Heart right ventricle (tissue), 16 donors: Measurements from ENCODE around the gene SECISBP2. TPM values are rescaled to one million over a fixed set of nuclear protein-coding genes. Genes with fewer than 3 reads are reported as not detected.
"Not testable (repeated sequence)": the region's sequence is repeated elsewhere in the genome, so short reads cannot be mapped to it uniquely, and the experiment has no call there.

ENCODE experiments used
- ATAC-seq, 8 donors: fragments of 200-7000 bp; cut with Tn5 transposase; one replicate each; pipeline ENCODE4 v1.9.1; 2020; ENCODE audit warnings: mild to moderate bottlenecking in 8 of 8, moderate library complexity in 8 of 8, moderate number of reproducible peaks in 1 of 8
- DNase-seq, 2 donors: peaks; one replicate each; pipeline ENCODE4 v3.0.0-alpha.2; 2020
- H3K27ac ChIP-seq, 10 donors: fragments of 200-600 bp; sonication (generic) in 2 of 10; one replicate each; pipeline versions ENCODE4 v1.5.0 to v1.8.0; 2020 to 2022; ENCODE audit warnings: mild to moderate bottlenecking in 3 of 10
- H3K27me3 ChIP-seq, 7 donors: fragments of 200-600 bp; one replicate each; pipeline ENCODE4 v1.8.0; 2021 to 2022; ENCODE audit warnings: mild to moderate bottlenecking in 2 of 7
- H3K36me3 ChIP-seq, 9 donors: fragments of 200-600 bp; sonication (generic) in 1 of 9; one replicate each; pipeline versions ENCODE4 v1.5.0 to v1.8.0; 2020 to 2022; ENCODE audit warnings: mild to moderate bottlenecking in 2 of 9
- H3K4me1 ChIP-seq, 9 donors: fragments of 200-600 bp; sonication (generic) in 1 of 9; one replicate each; pipeline versions ENCODE4 v1.5.0 to v1.8.0; 2020 to 2022; ENCODE audit warnings: mild to moderate bottlenecking in 4 of 9
- H3K4me3 ChIP-seq, 10 donors: fragments of 200-600 bp; sonication (generic) in 2 of 10; one replicate each; pipeline versions ENCODE4 v1.5.0 to v1.8.0; 2020 to 2022; ENCODE audit warnings: mild to moderate bottlenecking in 7 of 10, moderate library complexity in 2 of 10
- H3K9me3 ChIP-seq, 11 donors: fragments of 200-600 bp in 10 of 11; sonication (generic) in 2 of 11; one replicate each; pipeline versions ENCODE4 v1.5.0 to v1.8.0; 2013 to 2022; ENCODE audit warnings: mild to moderate bottlenecking in 2 of 11, control low read depth in 1 of 11, moderate library complexity in 1 of 11
- CTCF ChIP-seq, 9 donors: fragments of 200-600 bp; sonication (generic) in 2 of 9; IDR thresholded peaks; one replicate each; pipeline versions ENCODE4 v1.5.0 to v1.8.0; 2021 to 2022; ENCODE audit warnings: antibody characterized with exemption in 9 of 9, mild to moderate bottlenecking in 5 of 9, moderate library complexity in 1 of 9
- WGBS, 2 donors: extraction: QIAGEN DNeasy Blood & Tissue Kit; methylation state at CpG; one replicate each; pipeline ENCODE4 v1.1.7; 2013; ENCODE audit warnings: inconsistent platforms in 1 of 2; 5-methylcytosine and 5-hydroxymethylcytosine counted together
- intact Hi-C, 10 donors: fragments of 100-400 bp; cut with DNase I; formaldehyde crosslinking; loops; one replicate each; pipeline versions ENCODE4 v1.11.1 to v1.14.2; 2022
- polyA plus RNA-seq, 2 donors: library from polyadenylated mRNA; stranded (reverse); fragments of 200-250 nt; gene quantifications; one replicate each; pipeline ENCODE4 v1.2.3, GENCODE V29; 2013
- total RNA-seq, 10 donors: library from RNA; stranded (reverse); fragmentation: NEBNext Ultra II Directional in 3 of 10; extraction: Animal tissue kit (Norgen Biotek cat#: 25700) in 3 of 10; gene quantifications; one replicate each; pipeline versions ENCODE4 v1.2.1 to v1.2.4, GENCODE V29; 2021 to 2023
- donor health status: Arrhythmogenic right ventricular cardiomyopathy.
- donor health status: ischemic (EF 13 %, LVEDD 7.1; RV severe dilation, severe dysfunction).
- donor health status: healthy with polysubstance abuse.
- donor health status: DM: no; HTN: yes; CAD: no.
- donor health status: DM: no; HTN: no; CAD: no.
- donor health status: ischemic (EF 25% LVEDD 6.9; RV normal size, moderate dysfunction).
- donor health status: ischemic (EF 25% LVEDD 5.7; RV mildly dilated, moderate dysfunction).
- donor health status: healthy.
- donor health status: DM: yes; HTN: yes; CAD: no.
- donor health status: Ischemic cardiomyopathy.
- donor health status: ischemic (EF 35%, LVEDD 5.7; RV mildly dilated, moderate dysfunction).
- donor health status: nonischemic (EF 11% LVEDD 7.7; RV severe dilation, severe dysfunction).
- donor health status: DM: yes; HTN: yes; CAD: no.
- donor health status: PGD.
- donor health status: ischemic (EF 29% LVEDD 5.4; RV normal size, mild dysfunction).
- donor health status: nonischemic (EF 23%, LVEDD 6.1; RV moderate dilation, normal function).

The SECISBP2 gene
- total and polyA plus RNA-seq, 12 donors = 13.9 to 20.1 (median 17.0) TPM

GRCh38 chr9:89370593-89370992, 52.3 kb downstream of the SECISBP2 start:
- DNase-seq = no peak

GRCh38 chr9:89371791-89372190, 53.5 kb downstream of the SECISBP2 start:
- intact Hi-C loops = not testable (repeated sequence)

More at GRCh38 chr9:89370593-89370992, 52.3 kb downstream of the SECISBP2 start:
- Histone ChIP-seq H3K9me3 (no peaks in the 10 kb centered on the region), H3K27ac (no peak overlapping the region), H3K36me3 (no peaks in the 10 kb centered on the region), H3K4me1 (peaks cover 0 to 8% (median 0%) of the 10 kb centered on the region in 9 donors), H3K27me3 (no peaks in the 10 kb centered on the region), H3K4me3 (no peak overlapping the region)
- WGBS, 2 donors = 98% methylated on average over 6 of the region's 6 CpGs
- ATAC-seq = no peak
- intact Hi-C loops = no loop called here
- no peak for TF ChIP-seq CTCF (IDR thresholded peaks at IDR 0.05)

GRCh38 chr9:89372230-89372816, 54.0 kb downstream of the SECISBP2 start:
- Histone ChIP-seq H3K27me3 (no peaks in the 10 kb centered on the region), H3K4me3 (no peak overlapping the region), H3K9me3 (no peaks in the 10 kb centered on the region), H3K4me1 (peaks cover 0 to 13% (median 0%) of the 10 kb centered on the region in 9 donors), H3K27ac (no peak overlapping the region), H3K36me3 (peaks cover 0 to 11% (median 0%) of the 10 kb centered on the region in 9 donors)
- ATAC-seq = peak in 1 of 8 donors; percentile 15
- no peak for DNase-seq
- no peak for TF ChIP-seq CTCF (IDR thresholded peaks at IDR 0.05)
- 84 to 87% methylated on average over 13 to 14 of the region's 14 CpGs for WGBS, 2 donors
- intact Hi-C loops = no loop called here

More at GRCh38 chr9:89371791-89372190, 53.5 kb downstream of the SECISBP2 start:
- not testable (repeated sequence) for H3K27ac ChIP-seq, H3K36me3 ChIP-seq, DNase-seq, H3K27me3 ChIP-seq, H3K4me3 ChIP-seq, H3K9me3 ChIP-seq
- ATAC-seq = peak in 1 of 8 donors; percentile 47
- WGBS, 2 donors = 97% methylated on average over 4 to 5 of the region's 5 CpGs
- peaks cover 0 to 13% (median 0%) of the 10 kb centered on the region in 9 donors for H3K4me1 ChIP-seq

- H3K36me3 ChIP-seq = peaks cover 0 to 16% (median 0%) of the 10 kb centered on the region in 9 donors
- no peaks in the 10 kb centered on the region for H3K9me3 ChIP-seq
- no peak for TF ChIP-seq CTCF (IDR thresholded peaks at IDR 0.05)
- no peaks in the 10 kb centered on the region for H3K27me3 ChIP-seq
- intact Hi-C loops = no loop called here
- H3K4me3 ChIP-seq = no peak overlapping the region
- H3K27ac ChIP-seq = no peak overlapping the region
- no peak for ATAC-seq
- WGBS, 2 donors = 94 to 98% methylated on average over 8 of the region's 8 CpGs
- peaks cover 0 to 13% (median 0%) of the 10 kb centered on the region in 9 donors for H3K4me1 ChIP-seq
- DNase-seq = no peak
These were observed 54.7 kb downstream of the SECISBP2 start for GRCh38 chr9:89372979-89373378.

- no peaks in the 10 kb centered on the region for H3K27me3 ChIP-seq
- H3K36me3 ChIP-seq = peaks cover 0 to 27% (median 0%) of the 10 kb centered on the region in 9 donors
- ATAC-seq = no peak
- intact Hi-C loops = no loop called here
- H3K27ac ChIP-seq = no peak overlapping the region
- H3K4me1 ChIP-seq = peaks cover 0 to 17% (median 0%) of the 10 kb centered on the region in 9 donors
- no peak for DNase-seq
- 89 to 95% methylated on average over 4 of the region's 4 CpGs for WGBS, 2 donors
- H3K4me3 ChIP-seq = no peak overlapping the region
- no peak for TF ChIP-seq CTCF (IDR thresholded peaks at IDR 0.05)
- H3K9me3 ChIP-seq = no peaks in the 10 kb centered on the region
These were observed 55.9 kb downstream of the SECISBP2 start for GRCh38 chr9:89374176-89374575.
